Measurements from ENCODE around the gene FOXO3. TPM values are rescaled to one million over a fixed set of nuclear protein-coding genes. Genes with fewer than 3 reads are reported as not detected.

FOXO3 gene
- total and polyA plus RNA-seq, 9 donors, result 33.4 to 94.8 (median 70.0) TPM

DNA sequence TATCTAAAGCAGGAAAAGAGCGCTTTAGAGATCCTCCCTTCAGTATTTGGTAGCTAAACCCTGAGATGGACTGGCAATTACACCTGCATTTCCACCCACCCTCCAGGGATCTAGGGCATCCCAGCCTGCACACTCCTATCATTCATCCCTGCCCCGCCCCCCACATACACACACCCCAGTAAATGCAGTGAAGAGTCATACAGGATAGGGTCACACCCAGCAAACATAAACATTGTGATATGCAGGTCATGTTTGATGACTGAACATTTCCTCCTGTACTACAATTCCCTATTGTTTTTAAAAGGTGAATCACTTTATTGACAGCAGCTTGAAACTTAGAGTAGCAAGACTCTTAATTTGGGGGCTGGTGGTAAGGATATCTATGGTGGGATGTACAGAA, 112.9 kb downstream of the FOXO3 start:
- H3K27me3 ChIP-seq, result no peaks in the 10 kb centered on the region

DNA sequence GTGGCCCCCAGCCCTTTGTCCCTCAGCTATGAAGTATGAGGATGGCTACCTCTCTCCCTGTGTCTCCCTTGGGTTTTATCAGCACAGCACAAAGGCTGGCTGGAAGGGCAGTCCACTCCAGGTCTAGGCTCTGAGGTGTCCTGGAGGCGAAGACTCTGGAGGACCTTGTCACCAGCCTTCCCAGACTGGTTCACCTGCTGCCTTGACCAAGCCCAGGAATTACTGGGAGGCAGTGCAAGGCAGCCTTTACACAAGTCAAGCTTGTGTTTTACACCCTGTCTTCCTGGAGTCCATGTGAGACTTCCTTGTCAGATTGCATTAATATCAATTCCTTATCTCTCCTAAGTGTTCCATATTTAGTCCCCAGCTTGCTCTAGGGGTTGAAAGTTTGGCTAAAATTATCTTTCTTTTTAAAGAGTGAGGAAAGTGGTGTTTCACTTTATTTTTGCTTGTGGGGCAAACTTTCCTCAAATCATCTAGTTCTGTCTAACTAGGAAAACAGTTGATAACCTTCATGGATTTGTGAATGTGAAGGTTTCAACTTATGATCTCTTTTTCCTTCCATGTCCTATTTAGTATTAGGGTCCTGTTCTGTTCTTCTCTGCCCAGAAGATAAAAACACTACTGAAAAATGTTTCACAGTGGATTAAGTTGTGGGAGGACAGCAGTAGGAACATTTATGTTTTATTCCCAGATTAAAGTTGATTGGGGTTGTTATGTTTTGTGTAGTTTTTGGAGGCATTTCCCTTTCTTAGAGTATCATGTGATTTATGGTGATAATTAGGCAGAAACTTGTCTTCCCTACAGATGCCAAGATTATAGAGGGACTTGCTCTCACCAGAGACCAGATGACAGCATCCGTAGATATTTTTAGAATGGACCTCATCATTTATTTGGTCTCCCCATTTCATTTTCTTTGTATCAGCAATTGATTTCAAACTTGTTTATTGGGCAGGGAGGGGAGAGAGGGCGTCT, 114.8 kb downstream of the FOXO3 start:
- TF ChIP-seq, protein P1, sequence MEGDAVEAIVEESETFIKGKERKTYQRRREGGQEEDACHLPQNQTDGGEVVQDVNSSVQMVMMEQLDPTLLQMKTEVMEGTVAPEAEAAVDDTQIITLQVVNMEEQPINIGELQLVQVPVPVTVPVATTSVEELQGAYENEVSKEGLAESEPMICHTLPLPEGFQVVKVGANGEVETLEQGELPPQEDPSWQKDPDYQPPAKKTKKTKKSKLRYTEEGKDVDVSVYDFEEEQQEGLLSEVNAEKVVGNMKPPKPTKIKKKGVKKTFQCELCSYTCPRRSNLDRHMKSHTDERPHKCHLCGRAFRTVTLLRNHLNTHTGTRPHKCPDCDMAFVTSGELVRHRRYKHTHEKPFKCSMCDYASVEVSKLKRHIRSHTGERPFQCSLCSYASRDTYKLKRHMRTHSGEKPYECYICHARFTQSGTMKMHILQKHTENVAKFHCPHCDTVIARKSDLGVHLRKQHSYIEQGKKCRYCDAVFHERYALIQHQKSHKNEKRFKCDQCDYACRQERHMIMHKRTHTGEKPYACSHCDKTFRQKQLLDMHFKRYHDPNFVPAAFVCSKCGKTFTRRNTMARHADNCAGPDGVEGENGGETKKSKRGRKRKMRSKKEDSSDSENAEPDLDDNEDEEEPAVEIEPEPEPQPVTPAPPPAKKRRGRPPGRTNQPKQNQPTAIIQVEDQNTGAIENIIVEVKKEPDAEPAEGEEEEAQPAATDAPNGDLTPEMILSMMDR (IDR thresholded peaks at IDR 0.05), result no peak
- no peak for TF ChIP-seq POLR2A (IDR thresholded peaks at IDR 0.05)
- no peak for TF ChIP-seq EP300 (IDR thresholded peaks at IDR 0.05)
- DNase-seq, result no peak
- intact Hi-C loops (cut with DNase I), result no loop called here
- H3K4me1 ChIP-seq (ENCODE audit: insufficient read depth), result peaks cover 33% of the 10 kb centered on the region
- H3K9me3 ChIP-seq, result no peaks in the 10 kb centered on the region
- WGBS, 3 donors, result 51 to 55% (median 54%) methylated on average over 3 of the region's 3 CpGs
- no peaks in the 10 kb centered on the region for H3K27me3 ChIP-seq
- H3K27ac ChIP-seq, result no peak overlapping the region
- H3K4me3 ChIP-seq, result no peak overlapping the region
- H3K36me3 ChIP-seq, result no peaks in the 10 kb centered on the region

More for the DNA sequence above, 112.9 kb downstream of the FOXO3 start:
- H3K27ac ChIP-seq, result no peak overlapping the region
- WGBS, 3 donors, result 49 to 73% (median 72%) methylated on average over 2 of the region's 2 CpGs
- H3K36me3 ChIP-seq, result no peaks in the 10 kb centered on the region
- H3K4me3 ChIP-seq, result no peak overlapping the region
- peaks cover 33% of the 10 kb centered on the region for H3K4me1 ChIP-seq (ENCODE audit: insufficient read depth)
- intact Hi-C loops (cut with DNase I), result no loop called here
- no peak for DNase-seq
- TF ChIP-seq EP300 (IDR thresholded peaks at IDR 0.05), result no peak
- TF ChIP-seq, protein P1 (IDR thresholded peaks at IDR 0.05), result no peak
- TF ChIP-seq POLR2A (IDR thresholded peaks at IDR 0.05), result no peak
- H3K9me3 ChIP-seq, result no peaks in the 10 kb centered on the region

GRCh38 chr6:108676555-108676954, 115.8 kb downstream of the FOXO3 start:
- WGBS, 3 donors, result 66 to 77% (median 72%) methylated on average over 3 of the region's 3 CpGs
- Histone ChIP-seq H3K4me1 (ENCODE audit: insufficient read depth) (peaks cover 27% of the 10 kb centered on the region), H3K27ac (no peak overlapping the region), H3K9me3 (no peaks in the 10 kb centered on the region), H3K27me3 (no peaks in the 10 kb centered on the region), H3K4me3 (no peak overlapping the region), H3K36me3 (no peaks in the 10 kb centered on the region)
- intact Hi-C loops (cut with DNase I), result no loop called here
- DNase-seq, result no peak
- TF ChIP-seq POLR2A (IDR thresholded peaks at IDR 0.05), result no peak
- TF ChIP-seq, protein P1 (IDR thresholded peaks at IDR 0.05), result no peak
- TF ChIP-seq EP300 (IDR thresholded peaks at IDR 0.05), result no peak

DNA sequence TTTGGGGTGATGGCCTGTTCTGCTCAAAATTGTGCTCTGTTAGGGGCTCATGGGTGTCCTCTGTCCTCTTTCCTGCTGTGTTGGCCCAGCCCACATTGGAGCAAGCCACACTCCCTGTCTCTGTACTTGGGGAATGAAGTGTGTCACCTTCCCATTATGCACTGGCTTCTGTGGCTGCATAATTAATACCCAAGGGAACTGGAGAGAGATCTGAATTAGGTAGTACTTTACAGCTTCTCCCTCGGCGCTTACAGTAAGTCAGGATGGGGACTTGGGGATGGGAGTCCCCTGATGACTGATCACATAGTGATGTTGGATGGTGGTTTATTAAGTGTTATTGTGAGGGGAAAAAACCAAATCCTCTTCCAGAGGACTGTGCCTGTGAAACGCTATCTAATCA, 116.6 kb downstream of the FOXO3 start:
- no peak overlapping the region for H3K27ac ChIP-seq
- no peaks in the 10 kb centered on the region for H3K36me3 ChIP-seq
- H3K4me1 ChIP-seq (ENCODE audit: insufficient read depth), result peaks cover 27% of the 10 kb centered on the region
- H3K27me3 ChIP-seq, result no peaks in the 10 kb centered on the region
- no peak overlapping the region for H3K4me3 ChIP-seq
- intact Hi-C loops (cut with DNase I), result no loop called here
- 86 to 90% (median 87%) methylated on average over 3 of the region's 3 CpGs for WGBS, 3 donors
- no peaks in the 10 kb centered on the region for H3K9me3 ChIP-seq
- no peak for DNase-seq
- TF ChIP-seq POLR2A (IDR thresholded peaks at IDR 0.05) (no peak), EP300 (IDR thresholded peaks at IDR 0.05) (no peak)
- TF ChIP-seq, protein P1 (IDR thresholded peaks at IDR 0.05), result no peak
